ENCODE data around the gene WWOX.

- TF ChIP-seq CTCF (IDR thresholded peaks at IDR 0.05) (no peak), EP300 (IDR thresholded peaks at IDR 0.05) (no peak), POLR2A (IDR thresholded peaks at IDR 0.05; ENCODE audit: low read length) (no peak), ZSCAN20 (CRISPR knock-in tag; IDR thresholded peaks at IDR 0.05) (no peak), ELK1 (IDR thresholded peaks at IDR 0.05; ENCODE audit: low read depth, low read length) (no peak), MAZ (IDR thresholded peaks at IDR 0.05; ENCODE audit: borderline replicate concordance, low read depth, low read length) (no peak), RAD21 (conservative IDR thresholded peaks at IDR 0.05 in 1 of 2, IDR thresholded peaks at IDR 0.05 in 1 of 2) (no peak), MYC (IDR thresholded peaks at IDR 0.05; ENCODE audit: borderline replicate concordance, low read length) (no peak), JUNB (IDR thresholded peaks at IDR 0.05) (no peak), MAX (IDR thresholded peaks at IDR 0.05) (no peak), CEBPB (IDR thresholded peaks at IDR 0.05) (no peak), USF2 (IDR thresholded peaks at IDR 0.05) (no peak), HOXA7 (CRISPR knock-in tag; IDR thresholded peaks at IDR 0.05) (no peak)
Observed at GRCh38 chr16:78750611-78751010, 651.2 kb downstream of the WWOX start.
